Caki2 (cell line): Measurements from ENCODE around the gene SPARC. TPM values are rescaled to one million over a fixed set of nuclear protein-coding genes. Genes with fewer than 3 reads are reported as not detected.

Experiments used
- DNase-seq: peaks from one replicate; pipeline ENCODE4 v3.0.0-alpha.2; 2015; ENCODE audit warnings: low read depth
- in situ Hi-C: cut with HindIII; loops from 2 replicates; pipeline ENCODE4 v1.10.0; 2016; ENCODE audit warnings: low sequenced_read_pairs, low pct_unique_long_range_greater_than_20kb, mixed read lengths
- total RNA-seq: library from RNA; depleted of rRNA; stranded (reverse); fragments of >200 nt; shearing (Covaris generic); gene quantifications from 2 replicates; pipeline ENCODE4 v1.2.3, GENCODE V29; 2014; ENCODE audit warnings: low replicate concordance

The SPARC gene
- total RNA-seq, 1 experiment from 2014 or later: 111 TPM

DNA sequence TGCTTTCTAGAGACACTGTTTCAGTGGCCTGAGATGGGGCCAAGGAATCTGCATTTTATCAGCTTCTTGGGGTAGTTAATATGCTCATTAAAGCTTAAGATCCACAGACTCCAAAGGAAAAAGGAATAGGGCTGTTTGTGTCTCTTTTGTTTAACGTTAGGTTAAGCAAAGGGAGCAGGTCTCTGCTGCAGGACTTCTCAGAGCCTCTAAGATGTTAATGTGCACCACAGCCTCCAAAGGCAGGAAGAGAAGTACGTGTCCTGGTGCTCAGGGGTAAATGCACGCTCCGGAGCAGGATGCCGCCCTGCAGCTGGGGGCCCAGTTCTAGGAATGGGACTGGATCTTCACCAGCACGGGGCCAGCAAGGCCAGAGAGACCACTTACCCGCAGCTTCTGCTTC, 19.6 kb downstream of the SPARC start:
- in situ Hi-C loops: no loop called here
- no peak for DNase-seq

DNA sequence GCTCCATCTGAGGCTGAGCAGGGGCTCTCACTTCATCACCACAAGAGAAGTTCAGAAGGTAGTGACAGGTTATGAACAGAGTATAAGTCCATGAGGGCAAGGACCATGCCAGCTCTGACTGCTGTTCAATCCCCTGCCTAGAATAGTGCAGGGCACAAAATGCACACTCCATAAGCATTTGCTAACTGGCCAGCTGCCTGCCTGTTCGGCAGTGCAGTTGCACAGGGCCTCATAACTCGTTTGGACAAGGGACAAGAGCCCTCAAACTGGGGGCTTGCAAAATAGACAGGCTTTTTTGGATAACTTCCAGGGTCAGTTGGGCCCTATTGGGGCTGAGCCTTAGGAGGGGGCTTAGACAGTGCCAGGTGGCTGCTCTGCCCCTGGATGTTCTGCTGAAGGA, 21.1 kb downstream of the SPARC start:
- DNase-seq: no peak
- in situ Hi-C loops: no loop called here

DNA sequence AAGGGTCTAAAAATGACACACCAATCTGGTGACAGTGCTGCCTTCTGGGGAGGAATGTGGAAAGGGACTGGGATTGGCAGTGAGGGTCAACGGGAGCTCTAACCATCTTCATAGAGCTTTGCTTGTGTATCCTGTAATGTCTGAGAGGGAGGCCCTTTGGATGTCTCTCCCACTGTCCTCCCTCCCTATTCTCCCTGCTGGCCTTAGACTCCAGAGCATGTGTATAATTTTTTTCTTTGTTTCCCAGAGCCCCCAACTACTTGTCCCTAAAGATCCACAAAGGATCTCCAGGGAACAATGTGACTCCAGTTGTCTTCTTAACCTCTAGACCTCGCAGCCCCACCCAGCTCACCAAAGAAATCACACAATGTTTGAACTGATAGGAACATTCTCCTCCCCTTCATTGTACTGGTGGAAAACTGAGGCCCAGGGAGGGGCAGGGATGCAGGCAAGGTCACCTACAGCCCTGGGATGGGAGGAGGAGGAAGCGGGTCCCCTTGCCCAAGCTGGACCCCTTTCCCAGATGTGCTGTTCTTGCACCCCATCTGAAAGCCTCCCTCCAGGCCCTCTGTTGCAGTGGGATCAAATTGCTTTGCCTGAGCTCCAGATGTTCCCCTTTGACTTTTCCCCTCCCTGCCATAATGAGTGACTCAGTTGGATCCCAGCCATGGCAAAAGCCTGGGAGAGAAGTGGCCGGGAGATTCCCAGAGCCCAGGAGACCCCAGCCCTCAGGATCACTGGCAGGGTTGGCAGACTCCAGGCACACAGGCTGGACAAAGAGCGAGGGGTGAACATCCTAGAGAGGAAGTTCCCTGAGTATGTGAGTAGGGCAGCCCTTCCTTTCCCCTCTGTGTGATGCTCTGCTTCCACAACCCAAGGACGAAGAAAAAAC, 21.8 kb downstream of the SPARC start:
- DNase-seq: no peak
- in situ Hi-C loops: no loop called here

DNA sequence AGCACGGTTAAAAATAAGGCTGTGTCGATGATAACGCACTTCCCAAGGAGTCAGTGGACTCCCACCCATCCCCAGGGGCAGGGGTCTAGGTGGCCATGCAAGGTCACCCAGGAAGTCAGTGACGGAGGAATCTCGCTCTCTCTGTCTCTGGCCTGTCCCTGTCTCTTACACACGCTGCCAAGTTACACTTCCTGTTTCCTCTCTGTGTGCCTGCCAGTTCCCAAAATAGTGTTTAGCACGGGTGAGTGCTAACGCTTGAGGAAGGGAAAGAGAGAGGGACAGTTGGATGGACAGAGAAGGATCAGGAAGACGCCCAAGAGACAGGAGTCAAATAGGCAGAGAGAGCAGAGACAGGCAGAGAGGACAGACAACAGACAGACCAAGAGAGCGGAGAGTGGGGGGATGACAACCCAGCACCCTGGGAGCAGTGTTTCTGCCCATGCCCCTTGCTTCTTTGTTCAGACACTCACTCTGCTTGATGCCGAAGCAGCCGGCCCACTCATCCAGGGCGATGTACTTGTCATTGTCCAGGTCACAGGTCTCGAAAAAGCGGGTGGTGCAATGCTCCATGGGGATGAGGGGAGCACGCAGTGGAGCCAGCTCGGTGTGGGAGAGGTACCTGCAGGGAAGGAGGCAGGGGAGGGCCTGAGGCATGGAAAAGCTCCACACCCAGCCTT, 23.0 kb downstream of the SPARC start:
- in situ Hi-C loops: no loop called here

DNA sequence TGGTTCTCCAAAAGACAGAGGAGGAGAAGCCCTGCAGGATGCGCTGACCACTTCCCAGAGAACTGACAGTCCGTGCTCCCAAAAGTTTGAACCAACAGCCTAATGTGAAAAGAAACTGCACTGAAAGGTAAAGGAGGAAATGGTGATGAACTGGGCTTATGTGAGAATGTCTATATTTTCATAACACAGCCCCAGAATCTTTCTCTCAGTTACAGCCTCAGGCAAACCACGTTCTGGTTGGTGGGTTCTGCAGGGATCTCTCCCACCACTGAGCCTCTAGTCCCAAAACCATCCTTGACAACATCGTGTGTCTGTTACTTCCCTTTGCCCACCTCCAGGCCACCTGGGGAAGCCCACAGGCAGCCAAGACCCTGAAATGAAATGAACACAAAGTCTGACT, 23.9 kb downstream of the SPARC start:
- no peak for DNase-seq
- in situ Hi-C loops: no loop called here

More for the DNA sequence above, 23.0 kb downstream of the SPARC start:
- DNase-seq: no peak

DNA sequence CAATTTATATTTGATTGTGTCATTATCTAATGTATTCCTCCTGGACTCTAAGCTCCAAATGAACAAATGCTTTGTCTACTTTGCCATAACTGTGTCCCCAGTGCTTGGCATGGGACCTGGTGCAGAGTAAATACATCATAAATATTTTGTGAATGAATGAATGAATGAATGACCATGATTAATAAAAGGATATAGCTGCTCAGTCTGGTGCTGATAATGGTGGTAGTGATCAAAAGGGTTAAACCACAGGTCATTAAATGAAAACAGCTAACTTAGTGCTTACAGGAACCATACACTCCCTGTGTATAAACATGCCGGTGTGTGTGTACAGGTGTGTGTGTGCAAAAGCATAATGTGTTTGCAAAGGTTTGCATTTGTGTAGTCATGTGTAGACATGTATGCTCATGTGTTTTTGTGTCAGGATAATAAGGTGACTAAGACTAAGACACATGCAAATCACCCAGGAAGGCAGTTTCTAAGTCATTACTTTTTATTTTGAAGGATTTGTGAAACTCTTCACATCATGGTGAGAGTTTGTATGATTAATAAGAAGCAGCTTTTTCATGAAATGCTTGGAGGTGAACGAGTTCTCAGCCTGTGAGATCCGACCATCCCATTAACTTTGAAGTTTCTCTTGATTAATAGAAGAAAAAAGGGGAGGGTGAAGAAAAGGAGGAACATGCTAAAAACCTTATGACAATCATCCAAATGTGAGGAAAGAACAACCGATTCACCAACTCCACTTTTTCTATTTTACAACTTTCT, 24.6 kb downstream of the SPARC start:
- DNase-seq: no peak
- in situ Hi-C loops: no loop called here

DNA sequence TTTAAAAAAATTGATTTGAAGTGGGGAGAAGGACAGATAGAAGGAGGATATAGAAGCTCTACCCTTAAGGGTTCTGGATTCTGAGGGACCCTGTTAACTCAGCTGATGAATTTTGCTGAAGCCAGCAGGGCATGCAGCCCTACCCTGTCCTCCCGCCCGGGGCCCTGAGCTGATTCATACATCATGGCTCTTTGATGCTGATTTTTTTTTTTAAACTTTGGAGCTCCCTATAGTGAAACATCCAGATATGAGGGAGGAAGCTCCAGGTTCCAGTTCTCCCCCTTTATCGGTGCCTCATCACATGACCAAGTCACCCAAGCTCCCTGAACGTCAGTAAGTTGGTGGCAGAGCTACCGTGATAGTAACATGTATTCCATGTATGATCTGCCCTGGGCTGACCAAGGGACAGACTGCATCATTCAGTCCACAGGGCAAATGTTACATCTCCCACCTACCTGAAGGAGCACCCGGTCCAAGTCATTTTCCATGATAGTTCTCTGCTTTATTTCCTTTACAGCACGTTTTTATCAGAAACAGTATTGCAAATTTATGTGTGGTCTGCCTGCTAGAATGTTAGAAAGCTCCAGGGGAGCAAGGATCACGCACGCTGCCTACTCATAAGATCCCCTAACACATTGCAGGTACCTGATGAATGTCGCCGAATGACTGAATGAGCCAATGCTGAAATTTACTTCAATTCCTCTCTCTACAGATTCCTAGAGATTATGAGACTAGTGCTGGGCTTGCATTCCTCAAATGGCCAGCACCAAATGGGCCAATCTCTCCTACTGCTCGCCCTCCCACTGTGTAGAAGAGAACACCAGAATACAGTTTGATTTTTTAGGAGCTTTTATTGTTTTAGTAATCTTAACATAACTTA, 25.9 kb downstream of the SPARC start:
- in situ Hi-C loops: no loop called here
- no peak for DNase-seq

DNA sequence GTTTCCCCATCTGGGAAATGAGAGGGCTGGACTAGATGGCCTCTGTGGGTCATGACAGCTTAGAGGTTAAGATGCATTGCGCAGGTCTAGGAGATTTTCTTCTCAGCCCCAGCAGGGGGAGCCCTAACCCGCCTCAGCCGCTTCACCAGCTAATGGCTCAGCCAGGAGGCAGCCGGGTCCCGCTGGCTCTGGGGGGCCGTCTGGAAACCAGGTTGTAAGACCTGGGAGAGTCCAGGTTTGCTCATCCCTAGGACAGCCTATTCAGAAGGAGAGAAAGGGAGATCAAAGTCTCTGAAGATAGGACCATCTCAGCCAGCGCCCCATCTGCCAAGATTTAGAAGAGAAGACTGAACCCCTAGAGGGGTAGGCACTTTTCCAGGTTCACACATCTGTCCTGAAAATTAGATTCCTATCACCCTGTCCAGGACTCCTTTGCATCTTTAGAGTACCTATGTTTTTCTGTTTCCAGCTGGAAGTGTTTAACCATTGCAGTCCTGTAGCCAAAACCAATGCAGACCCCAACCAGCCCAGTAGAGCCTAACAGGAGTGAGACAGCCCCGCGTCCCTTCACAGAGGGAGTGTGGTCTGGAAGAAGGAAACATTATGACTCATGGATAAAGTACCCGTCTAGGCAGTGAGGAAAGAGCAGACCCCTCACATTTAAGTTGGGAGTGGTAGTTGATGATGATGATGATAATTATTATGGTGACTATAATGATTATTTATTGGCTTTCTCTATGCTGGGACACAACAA, 27.5 kb downstream of the SPARC start:
- in situ Hi-C loops: loop anchor here (10.0 kb wide), 1 partner anchor 214 kb away; the partner anchor contains the start of gene SLC36A1

DNA sequence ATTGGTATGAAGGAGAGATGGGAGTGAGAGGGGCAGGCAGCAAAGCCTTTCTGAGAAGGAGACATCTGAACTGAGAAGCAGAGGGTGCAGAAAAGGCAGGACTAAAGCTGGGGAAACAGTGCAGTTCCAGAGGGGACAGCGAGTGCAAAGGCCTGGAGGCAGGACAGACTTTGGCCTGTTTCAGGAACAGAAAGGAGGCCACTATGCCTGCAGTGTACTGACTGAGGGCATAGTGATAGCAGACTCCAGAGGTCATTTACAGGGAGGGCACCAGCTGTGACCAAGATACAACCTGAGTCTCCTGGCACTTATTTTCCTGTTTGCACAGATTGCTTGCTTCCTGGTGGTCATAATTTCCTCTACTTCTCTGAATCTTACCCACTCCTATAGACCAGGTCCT, 29.6 kb downstream of the SPARC start:
- no peak for DNase-seq
- in situ Hi-C loops: loop anchor here (10.0 kb wide), 1 partner anchor 212 kb away; the partner anchor contains the start of gene SLC36A1

More for the DNA sequence above, 27.5 kb downstream of the SPARC start:
- DNase-seq: peak; percentile 52

DNA sequence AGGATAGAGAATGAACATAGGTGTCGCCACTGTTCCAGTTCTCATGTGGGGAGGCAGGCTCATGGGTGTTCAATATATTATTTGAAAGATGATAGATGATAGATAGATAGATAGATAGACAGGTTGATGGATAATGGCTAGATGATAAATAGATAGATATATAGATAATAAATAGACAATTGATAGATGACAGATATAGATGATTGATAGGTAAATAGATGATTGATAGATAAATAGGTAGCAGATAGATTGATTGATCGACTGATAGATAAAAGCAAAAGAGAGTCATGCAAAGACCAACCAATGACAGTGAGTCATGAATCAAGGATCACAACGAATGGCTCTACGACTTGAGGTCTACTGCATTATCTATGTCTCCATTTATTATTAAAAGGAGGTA, 30.4 kb downstream of the SPARC start:
- in situ Hi-C loops: loop anchor here (10.0 kb wide), 1 partner anchor 212 kb away; the partner anchor contains the start of gene SLC36A1
- no peak for DNase-seq

DNA sequence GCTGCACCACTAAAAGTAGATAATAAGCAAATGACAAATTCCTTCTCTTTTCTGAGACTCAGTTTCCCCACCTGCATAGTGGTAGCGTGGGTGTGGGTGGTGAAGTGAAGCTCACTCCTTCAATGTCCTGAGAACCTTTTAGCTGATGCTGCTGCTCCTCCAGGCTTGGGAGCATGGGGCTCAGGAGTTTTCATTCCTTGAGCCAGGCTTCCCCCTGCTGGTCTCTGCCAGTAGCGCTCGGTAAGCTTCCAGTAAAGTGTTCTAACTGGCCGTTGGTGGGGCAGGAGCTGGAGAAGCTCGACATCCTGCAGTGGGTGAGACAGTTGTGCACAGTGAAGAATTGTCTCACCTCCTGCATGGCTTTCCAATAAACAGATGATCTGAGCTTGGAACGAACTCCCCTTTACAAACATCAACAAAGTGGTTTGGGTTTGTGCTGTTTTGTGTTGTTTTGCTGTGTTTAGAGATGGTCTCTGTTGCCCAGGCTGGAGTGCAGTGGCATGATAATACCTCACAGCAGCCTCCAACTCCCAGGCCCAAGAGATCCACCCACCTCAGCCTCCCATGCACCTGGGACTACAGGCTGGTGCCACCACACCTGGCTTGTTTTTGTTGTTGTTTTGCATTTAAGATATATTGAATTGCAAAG, 34.6 kb downstream of the SPARC start:
- in situ Hi-C loops: loop anchor here (10.0 kb wide), 1 partner anchor 207 kb away; the partner anchor contains the start of gene SLC36A1
- DNase-seq: peak; percentile 66

DNA sequence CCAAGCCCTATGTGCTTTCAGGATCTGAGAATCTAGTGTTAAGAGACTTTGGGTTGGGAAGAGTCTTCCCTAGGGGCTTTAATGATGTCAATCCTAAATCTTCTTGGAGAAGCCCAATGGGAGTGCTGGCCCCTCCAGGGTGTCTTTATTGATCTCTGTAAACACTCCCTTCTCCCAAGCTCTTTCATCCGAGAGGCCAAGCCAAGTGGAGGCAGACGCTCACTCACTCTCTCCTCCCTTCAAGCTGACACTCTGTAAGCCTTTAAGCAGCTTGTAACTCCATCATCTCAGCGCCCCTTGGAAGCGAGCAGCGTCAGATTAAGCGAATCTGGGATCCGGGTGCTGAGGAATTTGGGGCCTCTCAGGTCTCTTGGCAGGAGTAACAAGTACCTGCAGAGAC, 37.7 kb downstream of the SPARC start:
- DNase-seq: no peak
- in situ Hi-C loops: no loop called here

DNA sequence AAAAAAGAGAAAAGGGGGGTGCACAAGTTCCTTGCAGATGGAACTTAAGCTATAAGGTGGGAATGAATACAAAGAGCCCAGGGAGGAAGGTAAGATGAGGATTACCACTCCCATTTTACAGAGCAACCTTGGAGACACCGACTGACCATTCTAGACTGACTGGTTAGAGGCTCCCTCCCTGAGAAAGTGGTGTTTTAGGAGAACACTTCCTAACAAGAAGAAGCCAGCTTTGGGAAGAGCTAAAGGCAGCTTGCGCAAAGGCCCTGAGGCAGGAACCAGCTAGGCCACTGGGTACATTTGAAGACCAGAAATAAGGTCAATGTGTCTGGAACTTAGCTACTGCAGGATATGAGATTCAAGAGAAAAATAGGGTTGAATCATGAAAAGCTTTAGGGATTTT, 38.6 kb downstream of the SPARC start:
- in situ Hi-C loops: no loop called here
- no peak for DNase-seq

DNA sequence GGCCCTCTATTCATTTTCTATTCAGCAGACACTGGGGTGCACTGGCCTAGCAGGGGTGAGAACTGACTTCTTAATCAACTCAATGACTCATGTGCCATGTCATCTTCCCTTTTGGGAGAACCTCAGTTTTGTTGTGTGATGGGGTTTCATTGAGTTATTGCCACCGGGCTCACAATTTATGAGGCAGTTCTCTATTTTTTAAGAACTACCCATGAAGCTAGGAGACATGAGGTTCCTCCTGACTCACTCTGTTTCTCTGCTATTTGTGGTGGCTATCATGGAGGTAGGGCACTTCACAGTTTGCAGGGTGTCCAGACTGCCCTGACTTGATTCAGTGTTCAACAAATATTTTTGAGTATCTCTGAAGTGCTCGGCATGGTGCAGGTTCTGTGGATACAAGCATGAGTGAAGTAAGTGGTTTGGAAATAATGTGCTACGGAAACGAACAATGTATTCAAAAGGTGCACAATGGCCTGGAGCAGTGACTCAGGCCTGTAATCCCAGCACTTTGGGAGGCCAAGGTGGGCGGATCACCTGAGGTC, 39.3 kb downstream of the SPARC start:
- in situ Hi-C loops: no loop called here
- no peak for DNase-seq

DNA sequence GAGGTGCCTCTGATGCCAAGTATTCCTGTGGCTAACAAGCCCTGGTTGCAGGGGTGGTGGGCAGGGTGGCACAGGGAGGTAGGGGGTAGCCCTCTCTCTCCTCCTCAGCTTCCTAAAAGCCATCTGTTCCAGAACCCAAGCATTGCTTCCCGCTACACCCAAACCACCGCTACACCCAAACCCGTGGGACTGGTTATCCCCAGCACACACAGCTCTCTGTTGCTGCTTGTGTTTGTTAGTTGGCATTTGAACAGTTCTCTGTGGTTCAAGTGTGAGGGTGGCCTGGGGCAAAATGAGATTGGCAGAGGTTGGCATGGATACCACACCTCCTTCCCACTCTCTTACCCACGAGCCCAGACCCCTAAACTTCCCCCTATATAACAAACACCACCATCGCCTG, 40.4 kb downstream of the SPARC start:
- in situ Hi-C loops: no loop called here
- no peak for DNase-seq

DNA sequence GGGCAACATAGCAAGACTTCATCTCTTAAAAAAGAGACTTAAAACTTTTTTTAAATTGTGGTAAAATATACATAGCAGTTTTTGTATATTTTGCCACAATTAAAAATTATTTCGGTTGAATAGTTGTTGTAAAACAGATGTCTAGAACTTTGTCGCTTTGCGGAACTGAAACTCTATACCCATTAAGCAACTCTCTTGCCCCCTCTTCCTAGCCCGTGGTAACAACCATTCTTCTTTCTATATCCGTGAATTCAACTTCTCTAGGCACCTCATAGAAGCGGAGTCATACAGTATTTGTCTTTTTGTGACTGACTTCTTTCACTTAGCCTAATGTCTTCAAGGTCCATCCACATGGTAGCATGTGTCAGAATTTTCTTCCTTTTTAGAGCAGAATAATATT, 43.3 kb downstream of the SPARC start:
- no peak for DNase-seq
- in situ Hi-C loops: no loop called here
